LHCN-M2 (cell line): ENCODE measurements around the gene CTIF. TPM values are rescaled to one million over a fixed set of nuclear protein-coding genes. Genes with fewer than 3 reads are reported as not detected.

Source experiments
- DNase-seq: peaks from one replicate; pipeline ENCODE4 v3.0.0-alpha.2; 2012; ENCODE audit warnings: low read depth
- total RNA-seq: library from RNA; depleted of rRNA; stranded (reverse); fragments of >200 nt; gene quantifications from 2 replicates; pipeline ENCODE4 v1.2.3, GENCODE V29; 2014

CTIF gene
- total RNA-seq, 1 experiment from 2014 or later = 18.1 TPM

DNA sequence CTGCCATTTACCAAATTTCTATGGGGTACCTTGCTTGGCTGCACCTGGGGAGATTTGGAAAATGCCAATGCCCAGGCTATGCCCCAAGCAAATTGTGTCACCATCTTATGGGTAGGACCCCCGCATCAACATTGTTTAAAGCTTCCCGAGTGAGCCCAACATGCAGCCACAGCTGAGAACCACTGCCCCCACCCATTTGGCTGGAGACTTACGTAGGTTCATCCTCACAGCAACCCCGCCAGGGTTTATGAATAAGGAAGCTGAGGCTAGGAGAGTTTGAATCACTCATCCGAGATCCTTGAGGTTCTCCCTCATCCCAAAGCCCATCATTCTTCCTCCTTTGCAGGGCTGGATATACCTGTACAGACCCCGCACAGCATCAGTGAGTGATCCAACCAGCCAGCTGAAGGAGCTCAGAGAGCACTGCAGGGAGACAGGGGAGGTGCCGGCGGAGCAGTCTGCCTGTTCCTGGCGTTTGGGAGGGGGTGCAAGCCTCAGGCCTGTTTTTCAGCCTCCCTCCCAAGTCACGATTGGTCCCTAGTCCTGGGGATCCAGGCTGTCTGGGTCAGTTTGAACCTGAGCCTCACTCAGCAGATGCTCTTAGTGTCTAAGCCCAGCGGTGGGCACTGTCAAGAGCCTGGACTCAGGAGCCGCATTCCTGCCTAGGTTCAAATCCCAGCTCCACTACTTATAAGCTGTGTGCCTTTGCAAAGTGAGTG, 247.1 kb downstream of the CTIF start:
- DNase-seq = no peak

DNA sequence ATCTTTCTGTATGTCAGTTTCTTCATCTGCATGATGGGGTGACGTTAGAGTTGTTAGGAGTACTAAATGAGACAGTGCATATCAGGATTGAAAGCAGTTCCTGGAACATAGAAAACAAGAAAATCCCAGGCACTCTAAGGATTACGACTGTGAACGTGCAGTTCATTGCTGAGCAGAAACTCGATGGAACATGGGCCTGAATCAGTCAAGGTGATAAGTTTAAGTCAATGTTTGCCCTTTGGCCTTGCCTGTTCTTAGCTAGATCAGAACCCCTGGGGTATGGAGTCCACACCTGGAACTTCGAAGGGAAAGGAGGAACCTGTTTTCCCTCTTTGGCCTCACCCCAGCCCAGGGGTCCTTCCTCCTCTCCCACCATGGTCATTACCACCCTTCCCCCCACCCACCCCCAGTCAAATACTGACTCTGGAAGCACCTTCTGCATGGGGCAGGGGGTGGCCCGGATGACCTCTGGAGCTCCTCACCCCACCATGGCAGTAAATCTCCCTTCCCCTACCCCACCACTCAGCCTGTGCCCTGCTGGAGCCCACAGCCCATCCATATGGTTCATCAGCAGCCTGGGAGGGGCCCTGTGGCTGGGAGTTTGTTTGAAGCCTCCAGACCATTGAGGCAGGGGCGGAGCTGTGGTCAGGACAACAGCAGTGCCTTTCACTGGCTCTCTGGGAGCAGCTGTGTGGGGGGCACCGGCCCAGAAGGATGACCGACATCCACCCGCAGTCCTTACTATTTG, 247.8 kb downstream of the CTIF start:
- no peak for DNase-seq

DNA sequence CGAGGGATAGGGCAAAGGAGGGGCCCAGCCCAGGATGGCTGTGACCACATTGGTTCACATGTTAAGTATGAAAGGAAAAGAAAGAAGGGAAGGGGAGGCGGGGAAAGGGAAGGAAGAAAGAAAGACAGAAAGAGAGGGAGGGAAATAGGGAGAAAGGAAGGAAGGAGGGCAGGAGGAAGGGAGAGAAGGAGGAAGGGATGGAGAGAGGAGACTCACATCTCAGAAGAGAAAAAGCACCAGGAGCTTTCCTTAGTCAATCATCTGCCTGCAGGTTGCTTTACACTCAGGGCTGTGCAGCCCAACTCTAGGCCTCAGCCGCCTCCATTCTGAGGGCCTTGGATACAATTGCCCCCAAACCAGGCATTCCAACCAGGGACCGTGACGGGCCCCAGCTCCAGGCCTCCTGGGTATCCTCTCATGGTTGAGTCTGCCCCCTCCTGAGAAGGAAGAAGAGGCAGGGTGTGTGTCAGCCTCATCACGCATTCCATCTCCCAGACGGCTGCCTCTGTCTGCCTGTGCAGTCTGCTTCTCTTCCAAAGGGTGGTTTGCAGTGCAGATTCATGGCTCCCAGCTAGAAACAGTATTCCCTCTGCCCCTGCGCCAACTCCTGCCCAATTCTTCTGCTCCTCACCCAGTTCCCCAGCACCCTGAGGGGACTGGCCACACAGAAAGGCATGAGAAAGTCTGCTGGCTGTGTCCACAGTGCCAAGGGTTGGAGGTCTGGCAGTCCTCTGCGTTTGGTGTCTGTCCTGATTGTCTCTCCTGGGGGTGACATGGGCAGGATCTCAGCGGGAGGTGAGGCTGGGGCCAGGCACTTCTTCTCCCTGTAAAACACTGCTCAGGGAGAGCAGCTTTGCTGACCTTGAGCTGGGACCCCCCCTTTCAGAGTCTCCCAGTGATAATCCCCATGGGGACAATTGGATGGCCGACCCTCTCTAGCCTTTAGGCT, 248.6 kb downstream of the CTIF start:
- no peak for DNase-seq

DNA sequence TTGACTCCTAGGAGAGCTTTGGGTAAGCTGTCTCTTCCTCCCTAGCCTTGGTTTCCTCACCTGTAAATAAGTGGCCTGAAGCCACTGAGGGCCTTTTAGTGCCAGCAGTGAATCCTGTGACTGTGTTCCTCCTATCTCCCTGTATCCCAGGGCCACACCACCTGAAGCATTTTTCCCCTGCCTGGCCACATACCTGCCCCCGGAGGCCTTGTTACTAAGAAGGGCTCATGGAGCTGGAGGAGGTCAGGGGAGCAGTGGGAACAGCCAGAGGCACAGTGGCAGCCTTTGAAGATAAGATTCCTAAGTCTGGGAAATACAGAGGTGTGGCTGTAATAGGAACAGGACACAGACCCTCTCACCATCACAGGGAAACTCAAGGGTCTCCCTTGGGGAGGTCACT, 249.5 kb downstream of the CTIF start:
- DNase-seq = no peak

DNA sequence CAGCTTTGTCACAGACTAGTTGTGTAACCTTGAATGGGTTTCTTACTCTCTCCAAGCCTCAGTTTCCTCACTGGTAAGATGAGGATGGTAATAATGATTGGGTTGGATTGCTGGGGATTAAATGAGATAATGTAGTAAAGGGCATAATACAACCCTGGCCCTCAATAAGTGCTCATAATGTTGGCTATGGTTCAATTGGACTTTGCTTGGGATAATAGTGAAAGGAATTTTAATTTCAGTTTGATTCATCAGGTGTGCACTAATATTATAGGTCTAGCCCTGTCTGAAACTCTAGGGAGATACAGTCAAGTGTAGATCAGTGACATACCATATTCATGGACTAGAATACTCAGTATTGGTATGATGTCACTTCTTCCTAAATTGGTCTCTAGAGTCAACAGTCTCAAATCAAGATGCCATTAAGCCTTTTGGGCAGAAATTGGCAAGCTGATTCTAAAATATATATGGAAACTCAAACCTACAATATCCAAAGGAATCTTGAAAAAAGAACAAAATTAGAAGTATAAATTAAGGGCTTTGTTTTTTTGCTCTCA, 250.5 kb downstream of the CTIF start:
- DNase-seq = no peak

DNA sequence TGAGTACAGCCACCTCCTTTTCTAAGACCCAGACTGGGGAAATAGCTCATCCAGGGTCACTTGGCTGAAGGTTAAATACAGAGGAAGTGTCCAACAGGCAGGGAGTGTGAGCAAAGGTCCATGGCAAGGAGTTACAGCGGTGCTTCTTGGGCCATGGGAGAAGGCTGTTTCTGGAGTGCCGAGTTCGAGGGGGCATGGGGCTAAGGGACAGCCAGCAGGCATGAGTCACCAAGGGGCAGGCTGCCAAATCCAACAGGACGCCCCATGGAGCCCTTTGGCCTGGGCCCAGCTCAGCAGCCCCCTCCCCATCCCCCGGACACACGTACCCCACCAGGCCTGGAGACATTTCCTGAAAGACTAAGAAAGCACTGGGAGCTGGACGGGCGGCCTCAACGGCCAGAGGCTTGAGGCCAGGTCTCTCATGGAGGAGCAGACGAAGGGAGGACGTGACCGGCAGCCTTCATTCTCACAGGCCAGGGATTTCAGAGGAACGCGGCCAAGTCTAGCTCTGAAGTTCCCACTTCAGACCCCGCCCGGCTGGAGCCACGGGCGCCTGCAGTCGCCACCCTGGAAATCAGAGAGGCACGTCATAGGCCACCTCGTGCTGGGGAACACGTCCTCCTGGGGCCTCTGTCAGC, 251.5 kb downstream of the CTIF start:
- DNase-seq = no peak

DNA sequence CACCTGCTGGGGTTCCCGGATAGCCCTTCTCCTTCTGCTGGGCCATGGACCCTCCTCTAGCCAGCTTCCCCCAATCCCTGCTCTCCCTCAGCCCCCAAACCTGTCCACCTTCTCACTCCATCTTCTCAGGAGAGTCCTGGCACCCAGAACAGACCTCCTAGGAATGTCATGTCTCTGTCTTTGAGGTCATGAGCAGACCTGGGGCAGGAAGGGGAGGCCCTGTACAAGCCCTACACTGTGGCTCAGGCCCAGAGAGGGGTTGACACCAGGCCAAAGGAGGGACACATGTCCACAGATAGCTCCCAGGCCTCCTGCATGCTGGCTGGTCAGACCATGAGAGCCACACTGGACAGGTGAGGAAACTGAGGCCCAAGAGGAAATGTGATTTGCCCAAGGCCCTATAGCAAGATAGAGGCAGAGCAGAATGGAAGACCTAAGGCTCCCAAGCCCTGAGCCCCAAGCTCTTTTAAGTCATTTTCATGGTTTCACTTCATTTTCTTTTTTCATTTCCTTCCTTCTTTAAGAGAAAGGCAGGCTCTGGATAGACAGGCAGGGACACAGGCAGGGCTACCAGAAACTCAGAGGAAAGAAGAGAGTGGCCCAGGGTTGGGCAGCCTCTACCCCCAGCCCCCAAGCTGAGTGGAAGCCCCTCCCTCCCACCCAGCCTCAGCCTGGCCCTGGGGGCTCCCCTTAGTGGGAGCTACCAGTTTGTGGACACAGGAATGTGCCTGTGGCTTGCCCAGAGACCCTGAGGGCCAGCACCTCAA, 252.2 kb downstream of the CTIF start:
- DNase-seq = no peak

DNA sequence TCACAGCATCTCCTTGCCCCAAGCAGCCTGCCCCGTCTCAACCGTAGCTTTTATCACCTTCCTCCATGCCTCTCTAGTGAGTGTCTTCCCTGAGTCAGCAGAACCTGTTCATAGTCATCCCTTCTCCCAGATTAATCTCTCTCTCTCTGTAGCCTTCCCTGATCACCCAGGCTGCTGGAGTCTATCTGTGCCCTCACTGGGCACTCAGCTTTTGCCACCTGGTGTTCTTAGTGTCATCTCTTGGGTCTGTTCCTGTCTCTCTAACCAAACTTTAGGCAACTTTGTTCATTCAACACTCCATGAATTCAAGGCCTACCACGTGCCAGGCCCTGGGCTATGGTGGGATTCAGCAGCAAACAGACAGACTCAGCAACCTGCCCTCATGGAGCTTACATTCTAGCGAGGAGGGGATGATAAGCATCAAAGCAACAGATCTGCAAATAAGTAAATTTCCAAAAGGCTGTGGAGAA, 252.8 kb downstream of the CTIF start:
- no peak for DNase-seq

DNA sequence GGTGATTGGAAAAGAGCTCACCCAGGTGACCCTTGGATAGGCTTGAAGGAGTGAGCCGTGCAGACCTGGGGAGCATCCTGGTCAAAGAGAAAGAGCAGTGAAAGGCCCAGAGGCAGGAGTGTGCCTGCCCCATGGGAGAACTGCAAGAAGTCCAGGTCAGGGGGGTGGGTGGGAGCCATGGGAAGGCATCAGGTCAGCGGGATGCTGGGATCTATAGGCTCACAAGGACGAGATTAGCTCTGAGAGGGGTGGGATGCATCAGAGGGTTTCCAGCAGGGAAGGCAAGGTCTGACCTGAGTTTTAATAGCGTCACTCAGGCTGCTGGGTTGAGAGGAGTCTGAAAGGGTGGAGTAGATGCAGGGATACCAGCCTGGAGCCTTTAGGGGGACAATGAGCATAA, 253.3 kb downstream of the CTIF start:
- no peak for DNase-seq

DNA sequence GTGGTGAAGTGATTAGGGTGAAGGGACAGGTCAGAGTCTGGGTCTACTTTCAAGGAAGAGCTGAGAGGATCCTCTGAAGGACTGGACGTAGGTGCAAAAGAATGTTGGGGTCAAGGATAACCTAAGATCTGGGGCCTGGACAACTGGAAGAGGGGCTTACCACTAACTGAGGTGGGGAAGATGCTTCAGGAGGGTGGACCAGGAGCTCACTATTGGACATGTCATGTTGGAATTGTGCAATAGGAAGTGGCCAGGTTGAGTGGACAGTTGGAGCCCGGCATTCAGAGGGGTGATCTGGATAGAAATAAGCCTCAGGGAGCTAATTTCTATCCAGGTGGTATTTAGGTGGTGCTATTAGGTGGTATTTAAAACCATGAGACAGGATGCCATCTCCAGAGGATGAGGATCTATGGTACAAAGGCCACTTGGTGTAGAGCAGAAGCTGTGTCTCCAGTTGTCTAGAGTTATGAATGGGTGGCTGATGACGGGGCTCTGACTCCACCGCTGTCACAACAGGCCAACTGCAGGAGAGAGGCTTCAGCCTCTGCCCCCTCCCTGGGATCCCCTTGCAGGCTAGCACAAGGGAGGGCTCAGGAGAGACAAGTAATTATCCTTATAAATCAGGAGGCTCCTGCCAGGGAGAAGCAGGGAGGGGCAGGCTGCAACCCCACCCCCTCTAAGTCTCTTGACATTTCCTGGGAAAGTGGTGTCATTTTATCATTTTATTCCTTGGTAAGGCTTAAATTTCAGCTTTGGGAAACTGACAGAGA, 254.0 kb downstream of the CTIF start:
- no peak for DNase-seq

DNA sequence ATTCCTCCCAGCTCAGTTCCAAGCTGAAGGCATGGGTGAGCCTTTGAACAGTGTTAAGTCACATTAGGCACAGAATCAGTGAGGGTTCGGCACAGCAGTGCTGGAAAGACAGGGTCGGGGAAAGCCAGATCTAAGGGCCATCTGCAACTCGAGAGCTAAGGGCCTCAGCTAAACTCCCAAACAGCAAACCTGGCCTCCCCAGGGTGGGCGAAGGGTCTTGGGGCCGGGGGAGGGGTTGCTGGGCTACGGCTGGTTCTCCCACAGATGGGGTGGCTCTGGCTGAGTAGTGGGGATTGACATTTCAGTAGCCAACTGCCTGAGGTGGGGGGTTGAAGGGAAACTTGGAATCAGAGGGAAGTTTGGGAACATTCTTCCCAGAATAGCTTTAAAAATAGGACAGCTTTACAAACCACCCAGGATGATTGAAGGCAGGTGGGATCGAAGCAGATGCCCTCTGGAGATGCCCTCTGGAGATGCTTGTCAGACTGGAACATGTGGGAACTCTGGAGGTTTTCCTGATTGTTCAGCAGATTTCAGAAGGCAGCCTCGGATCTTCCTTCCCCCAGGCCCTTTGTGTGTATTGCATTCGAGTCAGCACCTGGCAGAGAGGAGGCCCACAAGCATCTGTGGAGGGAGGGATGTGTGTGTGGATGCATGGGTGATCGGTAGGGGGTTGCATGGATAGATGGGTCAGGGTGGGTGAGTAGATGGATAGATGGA, 255.6 kb downstream of the CTIF start:
- no peak for DNase-seq

DNA sequence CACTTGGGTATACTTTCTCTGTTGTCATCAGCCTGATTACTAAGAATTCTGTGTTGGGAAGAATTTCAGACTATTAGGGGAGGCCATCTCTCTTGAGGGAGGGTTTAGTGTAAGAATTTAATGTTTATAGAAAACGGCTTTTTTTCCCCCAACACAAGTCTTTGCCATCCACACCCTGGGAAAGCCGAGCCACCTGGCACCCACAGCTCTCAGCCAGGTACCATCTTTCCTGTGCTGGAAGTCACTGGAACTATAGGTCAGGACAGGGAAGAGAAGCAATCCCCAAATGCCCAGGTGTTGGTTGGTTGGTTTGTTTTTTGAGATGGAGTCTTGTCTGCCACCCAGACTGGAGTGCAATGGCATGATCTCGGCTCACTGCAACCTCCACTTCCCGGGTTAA, 256.9 kb downstream of the CTIF start:
- DNase-seq = no peak

DNA sequence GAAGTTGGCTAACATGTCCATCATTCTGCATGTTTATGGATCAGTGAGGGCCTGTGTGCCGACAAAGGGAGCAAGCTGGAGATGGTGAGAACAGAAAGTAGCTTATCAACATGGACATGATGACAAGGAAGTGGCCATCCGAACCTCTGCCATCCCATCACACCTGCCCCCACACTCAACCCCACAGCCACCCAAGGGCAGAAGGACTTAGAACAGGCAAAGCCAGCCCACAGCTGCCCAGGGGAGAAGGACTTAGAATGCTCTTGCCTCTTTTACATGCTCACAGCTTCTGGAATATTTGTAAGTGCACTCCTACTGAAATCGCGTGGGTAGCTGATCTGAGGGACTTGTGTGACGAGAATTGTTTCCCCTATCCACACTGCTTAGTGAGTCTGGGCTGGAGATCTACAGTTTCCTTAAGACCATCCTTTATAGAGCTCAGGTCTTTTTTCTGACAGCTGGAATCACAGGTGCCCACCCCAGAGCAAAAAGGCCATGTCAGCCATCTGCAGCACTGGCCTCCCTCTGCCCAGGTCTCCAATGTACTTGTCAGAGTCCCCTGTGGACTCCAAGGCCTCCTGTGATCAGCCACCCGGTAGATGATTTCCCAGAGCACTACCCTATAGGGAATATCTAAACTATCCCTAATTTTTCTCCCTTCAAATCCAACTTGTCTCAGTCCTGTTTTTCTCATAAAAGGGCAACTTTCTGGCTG, 257.8 kb downstream of the CTIF start:
- no peak for DNase-seq

DNA sequence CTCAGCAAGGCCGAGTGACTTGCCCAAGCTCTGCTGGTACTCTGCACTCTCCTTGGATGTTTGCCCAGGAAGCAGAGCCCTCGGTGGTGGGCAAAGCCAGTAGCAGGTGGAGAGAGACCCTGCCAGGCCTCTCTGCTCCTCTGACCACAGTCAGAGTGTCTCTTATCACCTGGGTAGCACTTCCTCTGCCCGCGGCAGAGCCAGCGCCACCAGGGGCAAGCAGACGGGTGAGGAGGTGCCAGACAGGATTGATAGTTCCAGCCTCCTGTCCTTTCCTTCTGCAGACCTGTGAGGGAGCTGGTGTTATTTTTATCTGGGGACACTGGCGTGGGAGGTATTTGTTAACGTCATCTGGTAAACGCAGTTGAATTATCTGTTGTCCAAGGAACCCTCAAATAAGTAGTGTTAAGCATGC, 259.0 kb downstream of the CTIF start:
- no peak for DNase-seq

DNA sequence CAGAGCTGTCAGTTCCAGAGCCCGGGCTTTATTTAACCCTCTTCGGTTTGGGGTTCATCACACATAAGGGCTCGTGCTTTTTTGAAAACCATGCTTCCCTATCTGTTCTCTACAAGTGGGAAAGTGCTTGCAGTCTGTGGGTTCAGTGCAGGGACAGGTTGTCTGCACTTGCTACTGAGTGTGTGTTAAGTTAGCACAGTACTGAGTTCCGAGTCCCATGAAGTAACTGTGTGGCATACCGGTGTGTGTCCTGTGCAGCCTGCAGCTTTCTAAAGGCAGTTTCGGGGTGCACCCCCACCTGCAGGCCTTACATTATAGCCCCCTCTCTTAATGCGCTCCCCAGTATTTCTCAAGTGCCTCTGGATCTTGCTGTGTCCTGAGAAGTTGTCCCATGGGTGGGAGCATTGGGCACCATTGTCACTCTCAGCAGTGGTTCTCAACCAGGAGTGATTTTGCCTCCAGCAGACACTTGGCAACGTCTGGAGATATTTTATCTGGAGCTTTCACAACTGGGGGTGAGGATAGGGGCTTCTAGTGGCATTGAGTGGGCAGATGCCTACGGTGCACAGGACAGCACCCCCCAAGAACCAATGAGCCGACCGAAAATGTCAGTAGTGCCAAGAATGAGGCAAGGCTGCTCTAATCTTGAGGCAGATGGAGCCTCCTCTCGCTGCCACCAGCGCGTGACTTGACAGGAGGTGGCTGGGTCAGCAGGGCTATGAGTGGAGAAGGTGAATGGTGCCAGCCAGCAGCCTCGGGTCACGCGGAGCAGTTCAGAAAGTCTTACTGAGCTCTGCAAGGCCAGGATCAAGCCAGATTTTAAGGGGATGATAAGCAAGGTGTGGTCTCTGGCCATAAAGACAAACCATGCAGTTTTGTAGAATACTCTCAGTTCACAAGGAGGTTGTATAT, 259.8 kb downstream of the CTIF start:
- DNase-seq = no peak

DNA sequence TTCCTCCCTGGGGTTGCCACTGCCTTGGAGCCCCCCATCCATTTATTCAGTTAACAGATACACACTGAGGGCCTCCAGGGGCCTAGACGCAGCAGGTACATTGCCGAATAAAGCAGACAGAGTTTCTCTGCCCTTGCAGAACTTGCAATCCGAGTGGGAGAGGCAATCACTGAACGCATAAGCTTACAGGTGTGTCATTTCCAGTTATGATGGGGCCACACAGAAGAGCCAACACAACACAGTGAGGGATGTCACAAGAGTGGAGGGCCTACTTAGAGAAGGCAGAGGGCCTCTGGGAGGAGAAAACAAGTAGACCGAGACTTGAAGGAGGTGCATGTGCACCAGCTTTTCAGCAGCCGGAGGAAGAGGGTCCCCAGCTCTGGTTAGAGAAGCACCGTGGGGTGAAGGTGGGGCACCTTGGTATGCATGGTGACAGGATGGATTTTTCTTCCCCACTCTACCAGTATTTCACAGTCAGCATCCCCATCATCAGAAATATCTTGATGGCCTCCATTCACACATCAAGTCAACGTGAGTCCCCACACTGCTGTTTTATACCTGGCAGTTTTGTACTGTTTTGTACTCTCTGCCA, 261.0 kb downstream of the CTIF start:
- DNase-seq = no peak

DNA sequence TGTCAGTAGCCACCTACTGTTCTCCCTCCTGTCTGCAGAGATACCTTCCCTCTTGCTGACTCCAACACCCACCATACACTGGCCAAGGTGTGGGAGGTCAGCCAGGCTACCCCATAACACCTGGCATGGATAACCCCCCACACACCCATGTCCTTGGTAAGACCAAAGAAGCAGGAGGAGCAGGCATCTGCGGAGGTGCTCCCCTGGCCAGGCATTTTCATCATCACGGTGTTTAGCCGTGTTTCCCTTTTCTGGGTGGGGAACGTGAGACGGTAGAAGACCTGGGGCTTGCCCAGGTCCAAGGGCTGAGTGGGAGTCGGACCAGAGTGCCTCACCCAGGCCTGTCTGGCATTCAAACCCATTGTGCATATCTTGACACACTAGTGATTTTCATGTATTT, 261.6 kb downstream of the CTIF start:
- DNase-seq = no peak
